Vagina (tissue), 2 donors: ENCODE measurements around the gene TICAM1.

Source experiments
- POLR2A ChIP-seq, 2 donors: fragments of 450-650 bp; IDR thresholded peaks; one replicate each; pipeline ENCODE4 v1.6.1; 2017; ENCODE audit warnings: antibody characterized with exemption in 2 of 2, mild to moderate bottlenecking in 2 of 2, moderate library complexity in 2 of 2
- POLR2AphosphoS5 ChIP-seq, 2 donors: sonication (generic); formaldehyde crosslinking; IDR thresholded peaks; one replicate each; pipeline ENCODE4 v1.9.0; 2017; ENCODE audit warnings: antibody characterized with exemption in 2 of 2, mild to moderate bottlenecking in 2 of 2, low read depth in 1 of 2; ENCODE audit not compliant: insufficient read depth in 1 of 2

- no peak for TF ChIP-seq POLR2AphosphoS5 (IDR thresholded peaks at IDR 0.05; ENCODE audit: insufficient read depth in 1 of 2, low read depth in 1 of 2)
- no peak for TF ChIP-seq POLR2A (IDR thresholded peaks at IDR 0.05)
Measured at GRCh38 chr19:4775627-4776152, 55.8 kb downstream of the TICAM1 start.
